ENCODE measurements around the gene FGFBP2.

Gene FGFBP2

DNA sequence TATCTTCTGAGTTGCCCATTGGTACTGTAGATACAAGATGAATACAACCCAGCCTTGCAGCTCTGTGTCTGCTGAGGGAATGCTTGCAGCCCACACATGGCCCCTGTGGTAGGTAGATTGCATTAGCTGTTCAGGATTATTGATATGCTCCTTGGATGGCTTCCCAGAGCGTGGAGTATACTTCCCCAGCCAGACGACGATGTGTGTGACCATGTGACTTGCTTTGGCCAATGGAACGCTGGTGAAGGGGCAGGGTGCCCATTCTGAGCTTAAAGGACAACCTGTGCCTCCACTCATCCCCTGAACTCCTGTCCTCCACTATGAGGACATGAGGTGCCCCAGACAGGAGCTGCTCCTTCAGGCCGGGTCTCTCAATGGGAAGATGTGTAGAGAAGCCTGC lies 23.9 kb upstream of the FGFBP2 start:
- ATAC-seq (ENCODE audit: low read depth), result no peak
- no peak overlapping the region for H3K4me3 Mint-ChIP-seq
- no peaks in the 10 kb centered on the region for H3K9me3 Mint-ChIP-seq
- no peak overlapping the region for H3K27ac Mint-ChIP-seq
- peaks cover 5% of the 10 kb centered on the region for H3K27me3 Mint-ChIP-seq
- no peaks in the 10 kb centered on the region for H3K4me1 Mint-ChIP-seq
- no peaks in the 10 kb centered on the region for H3K36me3 Mint-ChIP-seq
- DNase-seq (ENCODE audit: low spot score in 2 of 2), result no peak

- H3K36me3 Mint-ChIP-seq, result no peaks in the 10 kb centered on the region
- H3K4me1 Mint-ChIP-seq, result no peaks in the 10 kb centered on the region
- DNase-seq (ENCODE audit: low spot score in 2 of 2) (no peak), ATAC-seq (ENCODE audit: low read depth) (no peak)
- H3K27me3 Mint-ChIP-seq, result peaks cover 7% of the 10 kb centered on the region
- H3K9me3 Mint-ChIP-seq, result no peaks in the 10 kb centered on the region
- H3K27ac Mint-ChIP-seq, result no peak overlapping the region
- H3K4me3 Mint-ChIP-seq, result no peak overlapping the region
Observed at GRCh38 chr4:15983610-15984009, 20.6 kb upstream of the FGFBP2 start.

DNA sequence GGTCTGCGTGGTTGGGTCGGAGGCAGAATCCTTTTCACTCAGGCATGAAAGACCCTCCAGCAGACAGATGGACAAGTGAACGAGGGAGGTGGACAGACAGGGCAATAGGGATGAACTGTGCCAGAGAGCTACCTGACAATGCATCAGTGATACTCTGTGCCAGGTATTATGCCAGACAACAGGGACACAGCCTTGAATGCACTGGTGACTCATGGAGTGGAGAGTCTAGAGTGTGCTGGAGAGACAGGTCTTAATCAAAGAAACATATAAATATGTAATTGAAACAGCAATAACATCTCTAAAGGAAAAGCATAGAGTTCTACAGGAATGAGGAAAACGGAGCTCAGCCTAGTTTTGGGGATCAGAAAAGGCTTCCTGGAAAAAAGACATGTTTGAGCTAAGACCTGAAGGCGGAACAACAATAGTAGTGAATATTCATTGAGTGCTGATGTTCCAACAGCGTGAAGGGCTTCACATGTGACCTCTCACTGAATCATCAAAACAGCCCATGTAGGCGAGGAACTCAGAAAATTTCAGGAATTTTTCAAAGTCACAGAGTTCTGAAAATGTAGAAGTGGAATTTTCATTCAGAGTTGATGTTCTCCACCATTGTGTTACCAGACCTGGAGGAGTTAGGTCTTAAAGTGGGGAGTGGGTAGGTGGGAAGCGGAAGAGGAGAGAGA lies 20.0 kb upstream of the FGFBP2 start:
- H3K27me3 Mint-ChIP-seq, result peaks cover 7% of the 10 kb centered on the region
- no peak for DNase-seq (ENCODE audit: low spot score in 2 of 2)
- H3K9me3 Mint-ChIP-seq, result no peaks in the 10 kb centered on the region

DNA sequence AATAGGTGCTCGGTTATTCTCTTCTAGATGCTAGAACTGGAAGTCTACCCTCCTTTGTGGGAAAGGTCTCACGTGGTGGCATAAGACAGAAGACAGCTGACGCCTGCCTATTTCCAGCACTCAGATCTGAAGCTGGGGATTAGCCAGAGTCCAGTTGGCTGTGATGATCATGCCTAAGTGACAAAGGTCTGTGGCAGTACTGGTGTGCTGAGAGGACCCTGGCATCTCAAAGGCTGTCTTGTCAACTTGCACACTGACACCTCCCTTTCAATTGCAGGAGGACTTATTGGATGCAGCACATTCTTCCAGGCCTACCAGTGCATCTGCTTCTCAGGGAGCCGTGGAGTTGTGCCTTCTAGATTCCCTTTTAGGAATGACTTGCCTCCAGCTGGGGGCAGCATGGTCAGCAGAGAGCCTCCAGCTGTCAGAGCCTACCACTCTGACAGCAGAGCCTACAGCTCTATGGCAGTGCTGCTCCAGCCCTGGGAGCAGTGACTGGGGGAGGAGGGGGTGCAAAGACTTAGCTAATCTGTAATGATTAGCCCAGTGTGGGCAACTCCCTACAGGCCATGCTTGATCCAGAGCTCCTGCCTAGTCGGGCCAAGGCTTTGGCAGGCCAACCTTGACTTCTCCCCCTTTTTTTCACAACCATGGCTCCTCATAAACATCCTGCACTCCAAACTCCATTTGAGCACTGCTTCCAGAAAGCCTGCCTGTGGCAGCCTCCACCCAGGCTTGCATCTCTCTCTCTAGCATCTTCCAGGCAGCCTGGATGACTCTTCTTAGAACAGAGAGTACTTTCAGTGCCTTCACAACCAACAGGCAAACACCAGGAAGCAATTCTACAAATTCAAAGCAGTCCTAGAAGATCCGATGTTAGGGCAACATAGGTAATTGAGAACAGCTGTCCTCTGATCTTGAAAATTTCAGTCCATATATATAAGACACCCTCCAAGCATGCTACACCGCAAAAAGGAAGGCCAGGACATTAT lies 13.8 kb upstream of the FGFBP2 start:
- Mint-ChIP-seq H3K36me3 (no peaks in the 10 kb centered on the region), H3K27me3 (peaks cover 8% of the 10 kb centered on the region), H3K4me1 (no peaks in the 10 kb centered on the region), H3K4me3 (no peak overlapping the region), H3K27ac (no peak overlapping the region), H3K9me3 (no peaks in the 10 kb centered on the region)
- ATAC-seq (ENCODE audit: low read depth), result no peak
- DNase-seq (ENCODE audit: low spot score in 2 of 2), result no peak

More for the DNA sequence above, 20.0 kb upstream of the FGFBP2 start:
- Mint-ChIP-seq H3K36me3 (no peaks in the 10 kb centered on the region), H3K4me3 (no peak overlapping the region), H3K4me1 (no peaks in the 10 kb centered on the region), H3K27ac (no peak overlapping the region)
- no peak for ATAC-seq (ENCODE audit: low read depth)

- no peaks in the 10 kb centered on the region for H3K4me1 Mint-ChIP-seq
- H3K36me3 Mint-ChIP-seq, result peaks cover 2% of the 10 kb centered on the region
- ATAC-seq (ENCODE audit: low read depth) (no peak), DNase-seq (ENCODE audit: low spot score in 2 of 2) (no peak)
- H3K4me3 Mint-ChIP-seq, result no peak overlapping the region
- peaks cover 12% of the 10 kb centered on the region for H3K27me3 Mint-ChIP-seq
- no peak overlapping the region for H3K27ac Mint-ChIP-seq
- H3K9me3 Mint-ChIP-seq, result peaks cover 4% of the 10 kb centered on the region
Observed at GRCh38 chr4:15971068-15971801, 8.3 kb upstream of the FGFBP2 start.

DNA sequence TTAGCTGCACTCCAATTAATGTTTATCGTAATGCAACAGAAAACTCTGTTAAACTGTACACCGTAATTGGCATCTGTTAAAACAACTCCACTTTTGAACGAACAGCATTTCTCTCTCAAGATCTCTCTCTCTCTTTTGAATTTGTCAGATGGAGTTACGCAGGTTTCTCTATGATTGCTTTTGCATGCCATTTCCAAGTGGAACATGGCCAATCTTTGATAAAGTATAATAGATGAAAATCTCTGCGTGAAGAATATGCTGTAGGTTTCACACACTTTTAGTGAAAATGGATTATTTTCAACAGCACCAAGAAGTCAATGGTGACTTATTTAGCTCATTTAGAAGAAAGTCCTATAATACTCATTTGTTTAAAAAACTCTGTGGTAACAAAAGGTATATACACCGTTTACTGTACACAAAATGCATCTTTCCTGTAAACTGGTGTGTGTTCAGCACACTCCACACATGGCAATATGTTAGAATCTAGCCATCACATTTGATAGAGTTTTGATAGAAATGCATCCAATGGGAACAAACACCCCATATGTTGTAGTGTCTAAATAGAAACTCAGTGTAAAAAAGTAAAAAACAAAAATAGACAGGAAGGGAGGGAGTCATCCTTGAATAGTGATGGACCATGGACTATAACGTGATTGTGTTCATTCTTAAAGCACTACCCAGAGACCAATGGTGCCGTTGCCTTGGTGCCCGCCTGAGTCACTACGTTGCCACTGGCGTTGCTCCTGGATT lies 5.8 kb upstream of the FGFBP2 start:
- no peak for ATAC-seq (ENCODE audit: low read depth)
- H3K27ac Mint-ChIP-seq, result no peak overlapping the region
- H3K36me3 Mint-ChIP-seq, result peaks cover 2% of the 10 kb centered on the region

GRCh38 chr4:15965325-15965724 lies 2.4 kb upstream of the FGFBP2 start:
- DNase-seq (ENCODE audit: low spot score in 2 of 2) (no peak), ATAC-seq (ENCODE audit: low read depth) (no peak)
- Mint-ChIP-seq H3K27me3 (peaks cover 7% of the 10 kb centered on the region), H3K36me3 (peaks cover 2% of the 10 kb centered on the region), H3K9me3 (peaks cover 5% of the 10 kb centered on the region), H3K4me3 (no peak overlapping the region), H3K4me1 (peaks cover 3% of the 10 kb centered on the region), H3K27ac (no peak overlapping the region)

More for the DNA sequence above, 5.8 kb upstream of the FGFBP2 start:
- no peak for DNase-seq (ENCODE audit: low spot score in 2 of 2)
- no peaks in the 10 kb centered on the region for H3K4me1 Mint-ChIP-seq
- peaks cover 5% of the 10 kb centered on the region for H3K9me3 Mint-ChIP-seq
- no peak overlapping the region for H3K4me3 Mint-ChIP-seq
- H3K27me3 Mint-ChIP-seq, result peaks cover 8% of the 10 kb centered on the region

- ATAC-seq (ENCODE audit: low read depth) (no peak), DNase-seq (ENCODE audit: low spot score in 2 of 2) (no peak)
- Mint-ChIP-seq H3K27me3 (peaks cover 9% of the 10 kb centered on the region), H3K27ac (no peak overlapping the region), H3K9me3 (peaks cover 5% of the 10 kb centered on the region), H3K36me3 (peaks cover 2% of the 10 kb centered on the region), H3K4me1 (peaks cover 3% of the 10 kb centered on the region), H3K4me3 (no peak overlapping the region)
Observed at GRCh38 chr4:15964159-15964558, 1.2 kb upstream of the FGFBP2 start.

- Mint-ChIP-seq H3K27ac (no peak overlapping the region), H3K9me3 (peaks cover 5% of the 10 kb centered on the region), H3K27me3 (peaks cover 9% of the 10 kb centered on the region), H3K36me3 (peaks cover 2% of the 10 kb centered on the region), H3K4me1 (peaks cover 3% of the 10 kb centered on the region), H3K4me3 (no peak overlapping the region)
- DNase-seq (ENCODE audit: low spot score in 2 of 2) (no peak), ATAC-seq (ENCODE audit: low read depth) (peak; percentile 81)
Observed at GRCh38 chr4:15963576-15963975, 601 bp upstream of the FGFBP2 start.

GRCh38 chr4:15961781-15962510 lies 1.0 kb downstream of the FGFBP2 start:
- Mint-ChIP-seq H3K9me3 (peaks cover 5% of the 10 kb centered on the region), H3K27me3 (peaks cover 7% of the 10 kb centered on the region), H3K36me3 (peaks cover 2% of the 10 kb centered on the region), H3K4me1 (peaks cover 3% of the 10 kb centered on the region), H3K27ac (no peak overlapping the region), H3K4me3 (no peak overlapping the region)
- DNase-seq (ENCODE audit: low spot score in 2 of 2) (no peak), ATAC-seq (ENCODE audit: low read depth) (no peak)

GRCh38 chr4:15958562-15958961 lies 4.4 kb downstream of the FGFBP2 start:
- Mint-ChIP-seq H3K4me1 (peaks cover 2% of the 10 kb centered on the region), H3K4me3 (no peak overlapping the region)
- ATAC-seq (ENCODE audit: low read depth), result no peak

GRCh38 chr4:15956179-15956850 lies 6.7 kb downstream of the FGFBP2 start:
- H3K27ac Mint-ChIP-seq, result no peak overlapping the region
- ATAC-seq (ENCODE audit: low read depth) (peak; percentile 92), DNase-seq (ENCODE audit: low spot score in 2 of 2) (peak; percentile 68 to 74)
- no peak overlapping the region for H3K4me3 Mint-ChIP-seq
- H3K9me3 Mint-ChIP-seq, result peaks cover 3% of the 10 kb centered on the region
- peaks cover 2% of the 10 kb centered on the region for H3K4me1 Mint-ChIP-seq
- H3K27me3 Mint-ChIP-seq, result peaks cover 1% of the 10 kb centered on the region
- H3K36me3 Mint-ChIP-seq, result no peaks in the 10 kb centered on the region

More at GRCh38 chr4:15958562-15958961, 4.4 kb downstream of the FGFBP2 start:
- H3K9me3 Mint-ChIP-seq, result peaks cover 3% of the 10 kb centered on the region
- no peak for DNase-seq (ENCODE audit: low spot score in 2 of 2)
- H3K27me3 Mint-ChIP-seq, result peaks cover 1% of the 10 kb centered on the region
- H3K36me3 Mint-ChIP-seq, result no peaks in the 10 kb centered on the region
- H3K27ac Mint-ChIP-seq, result no peak overlapping the region
